Fibroblast of lung (primary cell): ENCODE data around the gene IGHMBP2. TPM values are rescaled to one million over a fixed set of nuclear protein-coding genes. Genes with fewer than 3 reads are reported as not detected.

ENCODE experiments used
- DNase-seq, 2 donors: peaks; one replicate each; pipeline versions ENCODE4 v3.0.0 to v3.0.0-alpha.2; 2010; ENCODE audit warnings: low read depth in 2 of 2
- H2AFZ ChIP-seq: 2 replicates; pipeline ENCODE4 v1.5.1; 2012; ENCODE audit warnings: low read length, control low read depth, inconsistent platforms
- H3K27ac ChIP-seq: 2 replicates; pipeline ENCODE4 v1.5.1; 2011; ENCODE audit warnings: low read length, control low read depth; ENCODE audit not compliant: insufficient read depth
- H3K27me3 ChIP-seq: 2 replicates; pipeline ENCODE4 v1.5.1; 2011; ENCODE audit warnings: mild to moderate bottlenecking, low read length; ENCODE audit not compliant: control insufficient read depth, insufficient read depth
- H3K36me3 ChIP-seq: 2 replicates; pipeline ENCODE4 v1.5.1; 2011; ENCODE audit warnings: low read length; ENCODE audit not compliant: control insufficient read depth, insufficient read depth
- H3K4me1 ChIP-seq: 2 replicates; pipeline ENCODE4 v1.5.1; 2011; ENCODE audit warnings: low read length; ENCODE audit not compliant: control insufficient read depth, insufficient read depth; ENCODE audit errors: extremely low read depth
- H3K4me2 ChIP-seq: 2 replicates; pipeline ENCODE4 v1.5.1; 2011; ENCODE audit warnings: low read length, control low read depth; ENCODE audit not compliant: insufficient read depth; ENCODE audit errors: extremely low read depth
- H3K4me3 ChIP-seq, 4 experiments: fragments of 200-600 bp in 1 of 4; sonication (generic) in 1 of 4; replicated peaks in 1 of 4; 2 replicates each; pipeline ENCODE4 v1.5.1; 2011 to 2016; ENCODE audit warnings: low read length in 4 of 4, low read depth in 3 of 4, mild to moderate bottlenecking in 3 of 4, control low read depth in 2 of 4, inconsistent platforms in 1 of 4, mixed read lengths in 1 of 4; ENCODE audit not compliant: insufficient read depth in 1 of 4; ENCODE audit errors: control extremely low read depth in 1 of 4
- H3K79me2 ChIP-seq: 2 replicates; pipeline ENCODE4 v1.5.1; 2012; ENCODE audit warnings: mild to moderate bottlenecking, low read length, inconsistent platforms; ENCODE audit not compliant: control insufficient read depth, insufficient read depth
- H3K9ac ChIP-seq: 2 replicates; pipeline ENCODE4 v1.5.1; 2011; ENCODE audit warnings: mild to moderate bottlenecking, low read length, control low read depth; ENCODE audit not compliant: insufficient read depth
- H3K9me3 ChIP-seq: 2 replicates; pipeline ENCODE4 v1.5.1; 2012; ENCODE audit warnings: low read depth, low read length; ENCODE audit not compliant: control insufficient read depth, insufficient read depth
- H4K20me1 ChIP-seq: 2 replicates; pipeline ENCODE4 v1.5.1; 2011; ENCODE audit warnings: low read length; ENCODE audit not compliant: control insufficient read depth, insufficient read depth; ENCODE audit errors: extremely low read depth
- CTCF ChIP-seq, 2 donors: IDR thresholded peaks in 1 of 2; conservative IDR thresholded peaks in 1 of 2; 1 replicate in 1 of 2; 2 replicates in 1 of 2; pipeline ENCODE4 v1.5.1; 2011 to 2012; ENCODE audit warnings: low read length in 2 of 2, control low read depth in 1 of 2, inconsistent platforms in 1 of 2, low read depth in 1 of 2, mild to moderate bottlenecking in 1 of 2
- EZH2 ChIP-seq: IDR thresholded peaks from 2 replicates; pipeline ENCODE4 v1.5.1; 2012; ENCODE audit warnings: low read length, control low read depth, mild to moderate bottlenecking; ENCODE audit errors: missing control alignments
- polyA plus RNA-seq, 2 donors: library from polyadenylated mRNA; depleted of rRNA in 1 of 2; stranded (reverse) in 1 of 2; unstranded in 1 of 2; fragments of >200 nt; gene quantifications; 2 replicates each; pipeline ENCODE4 v1.2.1, GENCODE V29; 2011 to 2012; ENCODE audit warnings: missing spikeins in 1 of 2
- total RNA-seq: library from RNA; depleted of rRNA; stranded (reverse); fragments of >200 nt; gene quantifications from 2 replicates; pipeline ENCODE4 v1.2.1, GENCODE V29; 2014

IGHMBP2 gene
- total and polyA plus RNA-seq, 2 donors (not counting 1 experiment from before 2014, with no cell fraction given): 5.2 to 8.6 TPM

- TF ChIP-seq EZH2 (no peak), CTCF (conservative IDR thresholded peaks at IDR 0.05 in 1 of 2, IDR thresholded peaks at IDR 0.05 in 1 of 2; ENCODE audit: low read depth in 1 of 2, low read length in 2 of 2) (no peak)
- no peaks in the 10 kb centered on the region for H3K36me3 ChIP-seq
- H4K20me1 ChIP-seq: no peaks in the 10 kb centered on the region
- no peak within 1 kb of the TSS for H3K4me2 ChIP-seq
- no peak within 1 kb of the TSS for H2AFZ ChIP-seq
- H3K9ac ChIP-seq: no peak within 1 kb of the TSS
- no peaks in the 10 kb centered on the region for H3K79me2 ChIP-seq
- DNase-seq: no peak
- no peak within 1 kb of the TSS for H3K27ac ChIP-seq
- H3K4me1 ChIP-seq: no peaks in the 10 kb centered on the region
- H3K4me3 ChIP-seq: no peak within 1 kb of the TSS
- H3K27me3 ChIP-seq: peaks cover 10% of the 10 kb centered on the region
- no peaks in the 10 kb centered on the region for H3K9me3 ChIP-seq
These were observed 77.0 kb downstream of the IGHMBP2 start, which contains the start of gene MRGPRD for GRCh38 chr11:68980776-68981065. Gene MRGPRD, minus strand, starts transcription at chr11:68980986. Its CDS starts 0 bp downstream, at chr11:68980986.

GRCh38 chr11:68982134-68982533, 78.4 kb downstream of the IGHMBP2 start:
- TF ChIP-seq CTCF (conservative IDR thresholded peaks at IDR 0.05 in 1 of 2, IDR thresholded peaks at IDR 0.05 in 1 of 2; ENCODE audit: low read depth in 1 of 2, low read length in 2 of 2): no peak
- TF ChIP-seq EZH2: no peak
- H2AFZ ChIP-seq: no peak overlapping the region

GRCh38 chr11:68983801-68984200, 80.1 kb downstream of the IGHMBP2 start:
- Histone ChIP-seq H3K9me3 (no peaks in the 10 kb centered on the region), H3K9ac (no peak overlapping the region), H3K27ac (no peak overlapping the region), H3K27me3 (peaks cover 15% of the 10 kb centered on the region), H4K20me1 (no peaks in the 10 kb centered on the region), H3K36me3 (no peaks in the 10 kb centered on the region), H3K4me2 (no peak overlapping the region), H3K4me1 (no peaks in the 10 kb centered on the region), H2AFZ (no peak overlapping the region), H3K79me2 (no peaks in the 10 kb centered on the region), H3K4me3 (no peak overlapping the region)
- DNase-seq: no peak
- TF ChIP-seq CTCF (conservative IDR thresholded peaks at IDR 0.05 in 1 of 2, IDR thresholded peaks at IDR 0.05 in 1 of 2; ENCODE audit: low read depth in 1 of 2, low read length in 2 of 2) (no peak), EZH2 (no peak)

More at GRCh38 chr11:68982134-68982533, 78.4 kb downstream of the IGHMBP2 start:
- no peaks in the 10 kb centered on the region for H3K79me2 ChIP-seq
- no peaks in the 10 kb centered on the region for H4K20me1 ChIP-seq
- no peaks in the 10 kb centered on the region for H3K36me3 ChIP-seq
- H3K27me3 ChIP-seq: peaks cover 14% of the 10 kb centered on the region
- no peak for DNase-seq
- no peak overlapping the region for H3K4me2 ChIP-seq
- no peak overlapping the region for H3K27ac ChIP-seq
- no peak overlapping the region for H3K9ac ChIP-seq
- H3K4me3 ChIP-seq: no peak overlapping the region
- no peaks in the 10 kb centered on the region for H3K9me3 ChIP-seq
- no peaks in the 10 kb centered on the region for H3K4me1 ChIP-seq
